Fibroblast of villous mesenchyme (primary cell): Measurements from ENCODE around the gene SPEN. TPM values are rescaled to one million over a fixed set of nuclear protein-coding genes. Genes with fewer than 3 reads are reported as not detected.

ENCODE experiments used
- DNase-seq: peaks from one replicate; pipeline ENCODE4 v3.0.0-alpha.2; 2010; ENCODE audit warnings: low read depth
- H3K4me3 ChIP-seq: 2 replicates; pipeline ENCODE4 v1.5.1; 2011; ENCODE audit warnings: low read depth, mild to moderate bottlenecking, low read length
- total RNA-seq: library from RNA; depleted of rRNA; stranded (reverse); fragments of >200 nt; gene quantifications from 2 replicates; pipeline ENCODE4 v1.2.3, GENCODE V29; 2012
- TF ChIP-seq, protein P1 (sequence below): IDR thresholded peaks from 2 replicates; pipeline ENCODE4 v1.5.1; 2012; ENCODE audit warnings: low read depth, mild to moderate bottlenecking, low read length; ENCODE audit not compliant: insufficient read depth

The SPEN gene
- total RNA-seq, 1 donor = 30.2 TPM

DNA sequence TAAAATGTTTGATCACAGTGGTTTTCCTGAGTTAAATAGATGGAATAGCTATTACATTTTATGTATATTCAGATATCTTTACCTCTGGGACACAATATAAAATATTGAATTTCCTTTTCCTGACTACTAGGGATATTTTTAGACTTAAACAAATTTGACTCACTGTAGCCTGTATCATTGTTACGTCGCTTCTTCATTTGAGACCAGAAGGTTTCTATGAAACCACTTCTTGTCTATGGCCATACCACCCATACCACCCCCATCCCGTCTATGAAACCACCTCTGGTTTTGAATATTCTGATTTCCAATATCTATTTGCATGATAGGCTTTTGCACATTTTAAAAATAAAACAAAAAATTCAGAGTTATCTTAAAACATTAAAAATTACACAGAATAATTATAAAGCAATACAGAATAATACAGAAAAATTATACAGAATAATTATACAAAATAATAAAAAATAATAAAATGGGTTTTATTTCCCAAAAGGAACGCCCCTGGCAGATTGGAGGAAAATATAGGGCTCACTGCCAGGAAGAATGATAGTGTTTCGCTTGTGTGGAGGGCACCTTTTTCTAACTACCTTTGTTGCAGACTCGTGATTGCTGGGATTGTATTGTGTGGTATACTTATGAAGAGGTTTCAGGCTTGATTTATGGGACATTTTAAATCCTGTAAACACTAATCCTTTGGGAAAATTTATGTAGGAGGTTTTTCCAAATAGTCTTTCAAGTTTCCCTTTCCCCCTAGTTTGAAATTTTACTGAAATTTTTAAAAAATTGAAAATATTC, 4.7 kb downstream of the SPEN start:
- H3K4me3 ChIP-seq = no peak overlapping the region
- TF ChIP-seq, protein P1, sequence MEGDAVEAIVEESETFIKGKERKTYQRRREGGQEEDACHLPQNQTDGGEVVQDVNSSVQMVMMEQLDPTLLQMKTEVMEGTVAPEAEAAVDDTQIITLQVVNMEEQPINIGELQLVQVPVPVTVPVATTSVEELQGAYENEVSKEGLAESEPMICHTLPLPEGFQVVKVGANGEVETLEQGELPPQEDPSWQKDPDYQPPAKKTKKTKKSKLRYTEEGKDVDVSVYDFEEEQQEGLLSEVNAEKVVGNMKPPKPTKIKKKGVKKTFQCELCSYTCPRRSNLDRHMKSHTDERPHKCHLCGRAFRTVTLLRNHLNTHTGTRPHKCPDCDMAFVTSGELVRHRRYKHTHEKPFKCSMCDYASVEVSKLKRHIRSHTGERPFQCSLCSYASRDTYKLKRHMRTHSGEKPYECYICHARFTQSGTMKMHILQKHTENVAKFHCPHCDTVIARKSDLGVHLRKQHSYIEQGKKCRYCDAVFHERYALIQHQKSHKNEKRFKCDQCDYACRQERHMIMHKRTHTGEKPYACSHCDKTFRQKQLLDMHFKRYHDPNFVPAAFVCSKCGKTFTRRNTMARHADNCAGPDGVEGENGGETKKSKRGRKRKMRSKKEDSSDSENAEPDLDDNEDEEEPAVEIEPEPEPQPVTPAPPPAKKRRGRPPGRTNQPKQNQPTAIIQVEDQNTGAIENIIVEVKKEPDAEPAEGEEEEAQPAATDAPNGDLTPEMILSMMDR = no peak
- no peak for DNase-seq

- no peak overlapping the region for H3K4me3 ChIP-seq
- TF ChIP-seq, protein P1 = no peak
- no peak for DNase-seq
These were observed 5.4 kb downstream of the SPEN start for GRCh38 chr1:15852828-15853302.

DNA sequence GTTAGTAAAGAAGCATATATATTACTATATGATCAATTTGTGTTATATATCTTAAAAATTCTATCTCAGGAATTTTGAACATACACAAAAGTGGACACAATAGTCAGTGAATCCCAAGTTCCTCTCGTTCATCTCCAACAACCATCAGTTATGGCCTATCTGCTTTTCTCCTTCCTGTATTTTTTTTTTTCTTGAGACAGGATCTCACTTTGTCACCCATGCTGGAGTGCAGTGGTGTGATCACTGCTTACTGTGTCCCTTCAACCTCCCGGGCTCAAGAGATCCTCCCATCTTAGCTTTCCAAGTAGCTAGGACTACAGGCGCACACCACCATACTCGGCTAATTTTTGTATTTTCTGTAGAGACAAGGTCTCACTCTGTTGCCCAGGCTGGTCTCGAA, 9.4 kb downstream of the SPEN start:
- TF ChIP-seq, protein P1 = no peak
- no peak for DNase-seq
- H3K4me3 ChIP-seq = no peak overlapping the region

- no peak overlapping the region for H3K4me3 ChIP-seq
- TF ChIP-seq, protein P1 = no peak
- DNase-seq = no peak
These were observed 10.7 kb downstream of the SPEN start for GRCh38 chr1:15858069-15858670.

DNA sequence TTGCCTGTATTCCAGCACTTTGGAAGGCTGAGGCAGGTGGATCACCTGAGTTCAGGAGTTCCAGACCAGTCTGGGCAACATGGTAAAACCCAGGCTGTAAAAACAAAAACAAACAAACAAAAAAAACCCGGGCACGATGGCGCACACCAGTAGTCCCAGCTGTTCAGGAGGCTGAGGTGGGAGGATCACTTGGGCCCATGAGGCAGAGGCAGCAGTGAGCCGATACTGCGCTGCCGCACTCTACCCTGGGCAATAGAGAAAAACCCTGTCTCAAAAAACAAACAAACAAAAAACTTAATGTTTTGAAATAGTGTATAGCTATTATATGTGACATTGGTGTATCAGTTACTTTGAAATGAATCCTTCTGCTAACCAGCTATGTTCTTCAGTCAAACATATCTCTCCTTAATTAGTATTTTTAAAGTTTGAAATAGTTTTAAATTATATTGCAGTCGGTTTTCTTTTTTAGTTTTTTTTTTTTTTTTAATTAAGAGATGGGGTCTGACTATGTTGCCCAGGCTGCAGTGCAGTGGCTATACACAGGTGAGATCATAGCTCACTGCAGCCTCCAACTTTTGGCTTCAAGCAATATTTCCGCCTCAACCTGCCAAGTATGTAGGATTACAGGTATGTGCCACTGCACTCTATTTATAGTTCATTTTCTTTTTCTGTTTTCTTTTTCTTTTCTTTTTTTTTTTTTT, 11.3 kb downstream of the SPEN start:
- TF ChIP-seq, protein P1 = no peak
- no peak for DNase-seq
- H3K4me3 ChIP-seq = no peak overlapping the region

DNA sequence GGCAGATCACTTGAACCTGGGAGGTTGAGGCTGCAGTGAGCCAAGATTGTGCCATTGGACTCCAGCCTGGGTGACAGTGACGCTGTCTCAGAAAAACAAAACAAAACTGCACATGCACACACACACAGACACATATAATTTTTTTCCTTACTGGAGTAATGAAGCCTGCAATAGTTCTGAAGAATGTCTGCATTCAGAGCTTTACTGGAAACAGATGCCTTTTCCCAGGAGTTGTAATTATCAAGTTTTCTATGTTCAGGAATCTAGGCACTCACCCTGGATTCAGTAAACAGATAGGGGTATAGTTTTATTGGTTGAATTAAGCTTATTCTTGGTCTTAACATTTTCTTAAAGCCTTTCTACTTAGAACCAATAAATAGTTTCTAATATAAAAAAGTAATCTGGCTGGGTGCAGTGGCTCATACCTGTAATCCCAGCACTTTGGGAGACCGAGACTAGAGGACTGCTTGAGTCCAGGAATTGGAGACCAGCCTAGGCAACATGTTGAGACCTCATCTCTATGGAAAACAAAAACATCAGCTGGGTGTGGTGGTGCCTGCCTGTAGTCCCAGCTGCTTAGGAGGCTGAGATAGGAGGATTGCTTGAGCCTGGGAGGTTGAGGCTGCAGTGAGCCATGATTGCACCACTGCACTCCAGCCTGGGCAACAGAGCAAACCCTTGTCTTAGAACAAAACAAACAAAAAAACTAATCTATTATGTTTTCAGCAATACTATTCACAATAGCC, 15.8 kb downstream of the SPEN start:
- no peak overlapping the region for H3K4me3 ChIP-seq
- no peak for DNase-seq
- TF ChIP-seq, protein P1 = no peak
